Fibroblast of lung (primary cell): Measurements from ENCODE around the gene LAMP5. TPM values are rescaled to one million over a fixed set of nuclear protein-coding genes. Genes with fewer than 3 reads are reported as not detected.

ENCODE experiments used
- DNase-seq, 2 donors: peaks; one replicate each; pipeline versions ENCODE4 v3.0.0 to v3.0.0-alpha.2; 2010; ENCODE audit warnings: low read depth in 2 of 2
- H2AFZ ChIP-seq: 2 replicates; pipeline ENCODE4 v1.5.1; 2012; ENCODE audit warnings: low read length, control low read depth, inconsistent platforms
- H3K27ac ChIP-seq: 2 replicates; pipeline ENCODE4 v1.5.1; 2011; ENCODE audit warnings: low read length, control low read depth; ENCODE audit not compliant: insufficient read depth
- H3K27me3 ChIP-seq: 2 replicates; pipeline ENCODE4 v1.5.1; 2011; ENCODE audit warnings: mild to moderate bottlenecking, low read length; ENCODE audit not compliant: control insufficient read depth, insufficient read depth
- H3K36me3 ChIP-seq: 2 replicates; pipeline ENCODE4 v1.5.1; 2011; ENCODE audit warnings: low read length; ENCODE audit not compliant: control insufficient read depth, insufficient read depth
- H3K4me1 ChIP-seq: 2 replicates; pipeline ENCODE4 v1.5.1; 2011; ENCODE audit warnings: low read length; ENCODE audit not compliant: control insufficient read depth, insufficient read depth; ENCODE audit errors: extremely low read depth
- H3K4me2 ChIP-seq: 2 replicates; pipeline ENCODE4 v1.5.1; 2011; ENCODE audit warnings: low read length, control low read depth; ENCODE audit not compliant: insufficient read depth; ENCODE audit errors: extremely low read depth
- H3K4me3 ChIP-seq, 4 experiments: fragments of 200-600 bp in 1 of 4; sonication (generic) in 1 of 4; replicated peaks in 1 of 4; 2 replicates each; pipeline ENCODE4 v1.5.1; 2011 to 2016; ENCODE audit warnings: low read length in 4 of 4, low read depth in 3 of 4, mild to moderate bottlenecking in 3 of 4, control low read depth in 2 of 4, inconsistent platforms in 1 of 4, mixed read lengths in 1 of 4; ENCODE audit not compliant: insufficient read depth in 1 of 4; ENCODE audit errors: control extremely low read depth in 1 of 4
- H3K79me2 ChIP-seq: 2 replicates; pipeline ENCODE4 v1.5.1; 2012; ENCODE audit warnings: mild to moderate bottlenecking, low read length, inconsistent platforms; ENCODE audit not compliant: control insufficient read depth, insufficient read depth
- H3K9ac ChIP-seq: 2 replicates; pipeline ENCODE4 v1.5.1; 2011; ENCODE audit warnings: mild to moderate bottlenecking, low read length, control low read depth; ENCODE audit not compliant: insufficient read depth
- H3K9me3 ChIP-seq: 2 replicates; pipeline ENCODE4 v1.5.1; 2012; ENCODE audit warnings: low read depth, low read length; ENCODE audit not compliant: control insufficient read depth, insufficient read depth
- H4K20me1 ChIP-seq: 2 replicates; pipeline ENCODE4 v1.5.1; 2011; ENCODE audit warnings: low read length; ENCODE audit not compliant: control insufficient read depth, insufficient read depth; ENCODE audit errors: extremely low read depth
- EZH2 ChIP-seq: IDR thresholded peaks from 2 replicates; pipeline ENCODE4 v1.5.1; 2012; ENCODE audit warnings: low read length, control low read depth, mild to moderate bottlenecking; ENCODE audit errors: missing control alignments
- polyA plus RNA-seq, 2 donors: library from polyadenylated mRNA; depleted of rRNA in 1 of 2; stranded (reverse) in 1 of 2; unstranded in 1 of 2; fragments of >200 nt; gene quantifications; 2 replicates each; pipeline ENCODE4 v1.2.1, GENCODE V29; 2011 to 2012; ENCODE audit warnings: missing spikeins in 1 of 2
- total RNA-seq: library from RNA; depleted of rRNA; stranded (reverse); fragments of >200 nt; gene quantifications from 2 replicates; pipeline ENCODE4 v1.2.1, GENCODE V29; 2014
- TF ChIP-seq, protein P1 (sequence below), 2 donors: IDR thresholded peaks in 1 of 2; conservative IDR thresholded peaks in 1 of 2; 1 replicate in 1 of 2; 2 replicates in 1 of 2; pipeline ENCODE4 v1.5.1; 2011 to 2012; ENCODE audit warnings: low read length in 2 of 2, control low read depth in 1 of 2, inconsistent platforms in 1 of 2, low read depth in 1 of 2, mild to moderate bottlenecking in 1 of 2

Gene LAMP5
- total and polyA plus RNA-seq, 2 donors (not counting 1 experiment from before 2014, with no cell fraction given): 0.92 to 2.1 TPM

DNA sequence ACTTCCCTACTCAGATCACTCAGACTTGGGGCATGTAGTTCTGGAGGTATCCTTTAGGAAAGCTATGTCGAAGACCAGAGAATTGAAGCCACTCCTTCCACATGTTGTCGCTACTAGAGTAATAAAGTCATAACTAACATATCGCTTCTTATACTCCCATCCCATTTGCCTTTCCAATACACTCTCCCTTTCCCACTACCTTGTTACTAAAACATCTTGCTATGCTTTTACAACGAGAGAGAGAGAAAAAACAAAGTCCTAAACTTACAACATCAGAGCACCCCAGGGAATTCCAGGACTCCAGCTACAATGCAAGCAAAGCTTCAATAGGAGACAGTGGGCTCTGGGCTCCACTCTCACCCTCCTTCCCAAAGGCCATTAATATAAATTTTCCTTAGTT lies 5.1 kb upstream of the LAMP5 start:
- Histone ChIP-seq H3K4me2 (no peak overlapping the region), H3K27ac (no peak overlapping the region), H3K9me3 (no peaks in the 10 kb centered on the region), H3K4me1 (no peaks in the 10 kb centered on the region), H3K9ac (no peak overlapping the region), H3K27me3 (peaks cover 35% of the 10 kb centered on the region), H2AFZ (no peak overlapping the region), H3K36me3 (no peaks in the 10 kb centered on the region), H4K20me1 (no peaks in the 10 kb centered on the region), H3K4me3 (no peak overlapping the region), H3K79me2 (no peaks in the 10 kb centered on the region)
- DNase-seq: no peak
- TF ChIP-seq EZH2: no peak
- TF ChIP-seq, protein P1, sequence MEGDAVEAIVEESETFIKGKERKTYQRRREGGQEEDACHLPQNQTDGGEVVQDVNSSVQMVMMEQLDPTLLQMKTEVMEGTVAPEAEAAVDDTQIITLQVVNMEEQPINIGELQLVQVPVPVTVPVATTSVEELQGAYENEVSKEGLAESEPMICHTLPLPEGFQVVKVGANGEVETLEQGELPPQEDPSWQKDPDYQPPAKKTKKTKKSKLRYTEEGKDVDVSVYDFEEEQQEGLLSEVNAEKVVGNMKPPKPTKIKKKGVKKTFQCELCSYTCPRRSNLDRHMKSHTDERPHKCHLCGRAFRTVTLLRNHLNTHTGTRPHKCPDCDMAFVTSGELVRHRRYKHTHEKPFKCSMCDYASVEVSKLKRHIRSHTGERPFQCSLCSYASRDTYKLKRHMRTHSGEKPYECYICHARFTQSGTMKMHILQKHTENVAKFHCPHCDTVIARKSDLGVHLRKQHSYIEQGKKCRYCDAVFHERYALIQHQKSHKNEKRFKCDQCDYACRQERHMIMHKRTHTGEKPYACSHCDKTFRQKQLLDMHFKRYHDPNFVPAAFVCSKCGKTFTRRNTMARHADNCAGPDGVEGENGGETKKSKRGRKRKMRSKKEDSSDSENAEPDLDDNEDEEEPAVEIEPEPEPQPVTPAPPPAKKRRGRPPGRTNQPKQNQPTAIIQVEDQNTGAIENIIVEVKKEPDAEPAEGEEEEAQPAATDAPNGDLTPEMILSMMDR (conservative IDR thresholded peaks at IDR 0.05 in 1 of 2, IDR thresholded peaks at IDR 0.05 in 1 of 2; ENCODE audit: low read depth in 1 of 2, low read length in 2 of 2): no peak

DNA sequence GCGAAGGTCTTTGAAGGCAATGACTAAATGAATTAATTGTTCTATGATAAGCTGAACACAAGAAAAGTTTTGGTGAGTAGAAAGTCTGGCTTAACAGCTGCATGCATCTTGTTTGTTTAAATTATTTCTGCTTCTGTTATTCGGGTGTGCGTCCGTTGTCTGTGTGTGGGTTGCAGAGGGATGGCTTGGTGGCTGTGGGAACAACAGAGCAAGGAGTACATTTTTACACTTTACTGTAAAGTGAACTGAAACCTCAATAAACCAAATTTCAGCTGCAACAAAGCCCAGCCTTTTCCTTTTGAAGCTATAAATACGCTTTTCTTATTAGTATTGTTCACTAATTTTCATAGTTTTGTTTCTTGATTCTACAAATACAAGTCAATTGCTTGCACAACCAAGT lies 3.5 kb upstream of the LAMP5 start:
- Histone ChIP-seq H3K27me3 (peaks cover 44% of the 10 kb centered on the region), H3K4me1 (no peaks in the 10 kb centered on the region), H3K4me3 (no peak overlapping the region), H3K9ac (no peak overlapping the region), H3K27ac (no peak overlapping the region), H3K9me3 (no peaks in the 10 kb centered on the region), H3K79me2 (no peaks in the 10 kb centered on the region), H3K36me3 (no peaks in the 10 kb centered on the region), H2AFZ (no peak overlapping the region), H3K4me2 (no peak overlapping the region), H4K20me1 (no peaks in the 10 kb centered on the region)
- TF ChIP-seq, protein P1 (conservative IDR thresholded peaks at IDR 0.05 in 1 of 2, IDR thresholded peaks at IDR 0.05 in 1 of 2; ENCODE audit: low read depth in 1 of 2, low read length in 2 of 2): no peak
- TF ChIP-seq EZH2: no peak
- no peak for DNase-seq

DNA sequence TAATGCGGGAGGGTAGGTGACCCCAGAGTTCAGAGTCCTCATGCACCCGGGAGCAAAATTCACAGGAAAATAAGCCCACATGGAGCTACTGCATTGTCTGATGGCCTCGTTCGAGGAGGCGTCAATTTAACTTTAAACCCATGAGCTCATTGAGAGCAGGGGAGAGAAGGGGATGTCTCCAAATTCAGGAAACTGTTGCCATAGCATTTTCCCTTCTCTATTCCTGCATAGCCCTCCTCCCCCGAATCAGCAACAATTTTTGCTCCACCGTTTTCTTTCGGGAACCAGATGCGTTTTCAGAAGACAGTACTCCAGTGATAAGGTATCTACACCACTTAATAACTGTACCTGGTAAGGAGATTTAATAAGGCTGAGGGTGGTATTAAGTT lies 324 bp upstream of the LAMP5 start:
- Histone ChIP-seq H3K27ac (no peak overlapping the region), H3K4me1 (no peaks in the 10 kb centered on the region), H2AFZ (no peak overlapping the region), H3K4me2 (peak overlapping the region; percentile 9), H3K4me3 (no peak overlapping the region), H3K9me3 (no peaks in the 10 kb centered on the region), H3K36me3 (no peaks in the 10 kb centered on the region), H3K9ac (no peak overlapping the region), H3K79me2 (no peaks in the 10 kb centered on the region), H4K20me1 (no peaks in the 10 kb centered on the region), H3K27me3 (peaks cover 39% of the 10 kb centered on the region)
- DNase-seq: no peak
- TF ChIP-seq EZH2: peak; percentile 58
- TF ChIP-seq, protein P1 (conservative IDR thresholded peaks at IDR 0.05 in 1 of 2, IDR thresholded peaks at IDR 0.05 in 1 of 2; ENCODE audit: low read depth in 1 of 2, low read length in 2 of 2): no peak
